HEK293 (cell line): ENCODE data around the gene NOS2.

ENCODE experiments used
- CTCF ChIA-PET: fragments of 350-600 bp; formaldehyde crosslinking; extraction: SDS; loops from one replicate; lab custom pipeline; 2021; ENCODE audit warnings: antibody characterized with exemption; lab: Yijun Ruan, JAX
- POLR2A ChIA-PET: fragments of 300-600 bp; formaldehyde crosslinking; extraction: SDS; loops from one replicate; lab custom pipeline; 2020; ENCODE audit warnings: antibody characterized with exemption, inconsistent platforms; lab: Yijun Ruan, JAX
- H3K27ac ChIP-seq: fragments of 200-500 bp; sonication (Bioruptor generic); 2 replicates; pipeline ENCODE4 v1.5.1; 2014; ENCODE audit warnings: low read depth, low read length, control low read depth, inconsistent platforms; ENCODE audit errors: extremely low read depth
- H3K36me3 ChIP-seq, 2 experiments: fragments of 200-500 bp in 1 of 2; sonication (Bioruptor generic) in 1 of 2; 1 replicate in 1 of 2; 2 replicates in 1 of 2; pipeline ENCODE4 v1.5.1; 2014 to 2017; ENCODE audit warnings: inconsistent platforms in 2 of 2, low read length in 2 of 2; ENCODE audit not compliant: control insufficient read depth in 2 of 2, insufficient read depth in 1 of 2
- H3K4me1 ChIP-seq: fragments of 200-500 bp; sonication (Bioruptor generic); 2 replicates; pipeline ENCODE4 v1.5.1; 2014; ENCODE audit warnings: mild to moderate bottlenecking, low read length, inconsistent platforms; ENCODE audit not compliant: control insufficient read depth, insufficient read depth
- H3K4me3 ChIP-seq: 2 replicates; pipeline ENCODE4 v1.5.1; 2011; ENCODE audit warnings: low read depth, mild to moderate bottlenecking, control low read depth, low read length, moderate library complexity
- H3K9me3 ChIP-seq: fragments of 200-500 bp; sonication (Bioruptor generic); 2 replicates; pipeline ENCODE4 v1.5.1; 2014; ENCODE audit warnings: low read depth, low read length, inconsistent platforms; ENCODE audit not compliant: control insufficient read depth, insufficient read depth
- BCL11B ChIP-seq: fragments of 450-650 bp; formaldehyde crosslinking; IDR thresholded peaks from 2 replicates; pipeline ENCODE4 v1.5.1; 2016; ENCODE audit warnings: low read depth, missing biosample characterization, missing genetic modification characterization
- EGR2 ChIP-seq: fragments of 450-650 bp; formaldehyde crosslinking; IDR thresholded peaks from 2 replicates; pipeline ENCODE4 v1.5.1; 2016; ENCODE audit warnings: low read depth, missing biosample characterization, missing genetic modification characterization
- GLIS1 ChIP-seq: fragments of 450-650 bp; formaldehyde crosslinking; IDR thresholded peaks from 2 replicates; pipeline ENCODE4 v1.5.1; 2016; ENCODE audit warnings: missing biosample characterization, missing genetic modification characterization
- IKZF3 ChIP-seq: fragments of 450-650 bp; IDR thresholded peaks from 2 replicates; pipeline ENCODE4 v1.5.0; 2018; ENCODE audit warnings: missing biosample characterization, mild to moderate bottlenecking, missing genetic modification characterization, moderate library complexity
- KLF1 ChIP-seq: fragments of 450-650 bp; formaldehyde crosslinking; IDR thresholded peaks from 2 replicates; pipeline ENCODE4 v1.5.1; 2016; ENCODE audit warnings: missing biosample characterization, missing genetic modification characterization
- PATZ1 ChIP-seq: fragments of 450-650 bp; formaldehyde crosslinking; IDR thresholded peaks from 2 replicates; pipeline ENCODE4 v1.5.1; 2016; ENCODE audit warnings: missing biosample characterization, missing genetic modification characterization
- SCRT2 ChIP-seq: fragments of 450-650 bp; formaldehyde crosslinking; IDR thresholded peaks from 2 replicates; pipeline ENCODE4 v1.5.1; 2016; ENCODE audit warnings: missing biosample characterization, missing genetic modification characterization
- SP2 ChIP-seq: fragments of 450-650 bp; formaldehyde crosslinking; IDR thresholded peaks from 2 replicates; pipeline ENCODE4 v1.5.1; 2016; ENCODE audit warnings: missing biosample characterization, missing genetic modification characterization
- SP3 ChIP-seq: fragments of 450-650 bp; formaldehyde crosslinking; IDR thresholded peaks from 2 replicates; pipeline ENCODE4 v1.5.1; 2016; ENCODE audit warnings: missing biosample characterization, missing genetic modification characterization
- TRIM28 ChIP-seq: IDR thresholded peaks from 2 replicates; pipeline ENCODE4 v1.6.1; 2011; ENCODE audit warnings: low read length, control low read depth, borderline replicate concordance
- ZBTB1 ChIP-seq: fragments of 450-650 bp; formaldehyde crosslinking; IDR thresholded peaks from 2 replicates; pipeline ENCODE4 v1.5.1; 2016; ENCODE audit warnings: missing biosample characterization, missing genetic modification characterization
- ZBTB10 ChIP-seq: fragments of 450-650 bp; formaldehyde crosslinking; IDR thresholded peaks from 2 replicates; pipeline ENCODE4 v1.5.1; 2016; ENCODE audit warnings: missing biosample characterization, missing genetic modification characterization
- ZBTB8A ChIP-seq: fragments of 450-650 bp; formaldehyde crosslinking; IDR thresholded peaks from 2 replicates; pipeline ENCODE4 v1.5.1; 2016; ENCODE audit warnings: missing biosample characterization, missing genetic modification characterization
- ZIC2 ChIP-seq: fragments of 450-650 bp; formaldehyde crosslinking; IDR thresholded peaks from 2 replicates; pipeline ENCODE4 v1.5.1; 2016; ENCODE audit warnings: missing biosample characterization, missing genetic modification characterization
- ZNF184 ChIP-seq: fragments of 450-650 bp; IDR thresholded peaks from 2 replicates; pipeline ENCODE4 v1.5.1; 2018; ENCODE audit warnings: missing biosample characterization, mild to moderate bottlenecking, missing genetic modification characterization
- ZNF19 ChIP-seq: fragments of 450-650 bp; formaldehyde crosslinking; IDR thresholded peaks from 2 replicates; pipeline ENCODE4; 2016; ENCODE audit warnings: missing biosample characterization, missing genetic modification characterization, low read depth
- ZNF202 ChIP-seq: fragments of 450-650 bp; formaldehyde crosslinking; IDR thresholded peaks from 2 replicates; pipeline ENCODE4 v1.5.1; 2016; ENCODE audit warnings: missing biosample characterization, missing genetic modification characterization, borderline replicate concordance
- ZNF223 ChIP-seq: fragments of 450-650 bp; formaldehyde crosslinking; IDR thresholded peaks from 2 replicates; pipeline ENCODE4 v1.5.1; 2016; ENCODE audit warnings: missing biosample characterization, missing genetic modification characterization
- ZNF24 ChIP-seq: fragments of 450-650 bp; formaldehyde crosslinking; IDR thresholded peaks from 2 replicates; pipeline ENCODE4 v1.5.1; 2016; ENCODE audit warnings: missing biosample characterization, missing genetic modification characterization
- ZNF335 ChIP-seq: fragments of 450-650 bp; formaldehyde crosslinking; conservative IDR thresholded peaks from 2 replicates; pipeline ENCODE4 v1.5.1; 2016; ENCODE audit warnings: missing biosample characterization, missing genetic modification characterization
- ZNF394 ChIP-seq: fragments of 450-650 bp; formaldehyde crosslinking; IDR thresholded peaks from 2 replicates; pipeline ENCODE4 v1.5.1; 2016; ENCODE audit warnings: missing biosample characterization, missing genetic modification characterization, mild to moderate bottlenecking, moderate library complexity, borderline replicate concordance
- ZNF398 ChIP-seq: fragments of 450-650 bp; formaldehyde crosslinking; IDR thresholded peaks from 2 replicates; pipeline ENCODE4 v1.5.1; 2017; ENCODE audit warnings: missing biosample characterization, missing genetic modification characterization
- ZNF423 ChIP-seq: fragments of 450-650 bp; formaldehyde crosslinking; IDR thresholded peaks from 2 replicates; pipeline ENCODE4 v1.5.1; 2016; ENCODE audit warnings: missing biosample characterization, missing genetic modification characterization
- ZNF530 ChIP-seq: fragments of 450-650 bp; formaldehyde crosslinking; IDR thresholded peaks from 2 replicates; pipeline ENCODE4 v1.5.1; 2016; ENCODE audit warnings: low read depth, missing biosample characterization, missing genetic modification characterization
- ZNF560 ChIP-seq: fragments of 450-650 bp; formaldehyde crosslinking; IDR thresholded peaks from 2 replicates; pipeline ENCODE4 v1.5.1; 2017; ENCODE audit warnings: missing biosample characterization, missing genetic modification characterization, borderline replicate concordance
- ZNF561 ChIP-seq: fragments of 450-650 bp; IDR thresholded peaks from 2 replicates; pipeline ENCODE4 v1.5.1; 2018; ENCODE audit warnings: missing biosample characterization, missing genetic modification characterization, borderline replicate concordance
- ZNF571 ChIP-seq: fragments of 450-650 bp; formaldehyde crosslinking; IDR thresholded peaks from 2 replicates; pipeline ENCODE4 v1.5.0; 2017; ENCODE audit warnings: missing biosample characterization, missing genetic modification characterization
- ZNF660 ChIP-seq: fragments of 450-650 bp; IDR thresholded peaks from 2 replicates; pipeline ENCODE4 v1.5.1; 2018; ENCODE audit warnings: missing biosample characterization, mild to moderate bottlenecking, missing genetic modification characterization
- ZNF692 ChIP-seq: fragments of 450-650 bp; formaldehyde crosslinking; IDR thresholded peaks from 2 replicates; pipeline ENCODE4 v1.5.1; 2016; ENCODE audit warnings: missing biosample characterization, missing genetic modification characterization
- ZNF843 ChIP-seq: fragments of 450-650 bp; formaldehyde crosslinking; IDR thresholded peaks from 2 replicates; pipeline ENCODE4 v1.5.1; 2016; ENCODE audit warnings: missing biosample characterization, missing genetic modification characterization
- ZSCAN30 ChIP-seq: fragments of 450-650 bp; IDR thresholded peaks from 2 replicates; pipeline ENCODE4 v1.5.1; 2018; ENCODE audit warnings: missing biosample characterization, mild to moderate bottlenecking, missing genetic modification characterization, moderate library complexity

The NOS2 gene

GRCh38 chr17:27793168-27793905, 7.0 kb downstream of the NOS2 start:
- no peaks in the 10 kb centered on the region for H3K9me3 ChIP-seq
- ChIA-PET CTCF (interaction anchor here (0.6 to 5.8 kb wide), 6 partner anchors 8 to 90 kb away, joined by 3 to 34 read pairs (median 4); no protein-coding TSS in a partner anchor), POLR2A (no interaction called here)
- peak overlapping the region; percentile 9 for H3K4me3 ChIP-seq
- peak overlapping the region; percentile 28; the same call in 1 of the 2 replicates for H3K27ac ChIP-seq
- no peaks in the 10 kb centered on the region for H3K36me3 ChIP-seq
- H3K4me1 ChIP-seq: peaks cover 11% of the 10 kb centered on the region; the same call in 1 of the 2 replicates
- TF ChIP-seq IKZF3 (tag by site-specific recombination) (0 out of 2 replicates have a peak, but pooled peaks have one; percentile 21), ZBTB10 (tag by site-specific recombination) (no peak), ZIC2 (tag by site-specific recombination) (peak; percentile 59), ZNF692 (tag by site-specific recombination) (peak; percentile 58; the same call in 1 of the 2 replicates), ZNF398 (tag by site-specific recombination) (no peak), ZNF19 (tag by site-specific recombination) (no peak), ZNF660 (peak; percentile 58), ZNF560 (tag by site-specific recombination) (no peak), GLIS1 (tag by site-specific recombination) (peak; percentile 60; the same call in 1 of the 2 replicates), ZBTB1 (no peak), EGR2 (tag by site-specific recombination) (peak; percentile 64; the same call in 1 of the 2 replicates), SP3 (tag by site-specific recombination) (peak; percentile 50; the same call in 1 of the 2 replicates), ZNF184 (tag by site-specific recombination) (no peak), ZNF24 (tag by site-specific recombination) (no peak), ZNF202 (tag by site-specific recombination) (no peak), ZBTB8A (tag by site-specific recombination) (peak; percentile 59), ZNF335 (tag by site-specific recombination) (no peak; the same call in 1 of the 2 replicates), ZNF571 (tag by site-specific recombination) (no peak), ZNF843 (no peak), ZNF423 (tag by site-specific recombination) (peak; percentile 90; the same call in 1 of the 2 replicates), TRIM28 (peak; percentile 52; the same call in 1 of the 2 replicates), KLF1 (no peak), PATZ1 (tag by site-specific recombination) (peak; percentile 77), ZNF394 (tag by site-specific recombination) (no peak), SP2 (tag by site-specific recombination) (no peak; the same call in 1 of the 2 replicates), BCL11B (tag by site-specific recombination) (no peak), ZNF530 (tag by site-specific recombination) (no peak), SCRT2 (no peak), ZNF223 (tag by site-specific recombination) (no peak), ZSCAN30 (tag by site-specific recombination) (peak; percentile 72), ZNF561 (0 out of 2 replicates have a peak, but pooled peaks have one; percentile 55)
